ENCODE measurements around the gene SLC39A8.
A peak's percentile ranks its signal among the peaks of the same experiment; 100 is the strongest.

SLC39A8 gene

DNA sequence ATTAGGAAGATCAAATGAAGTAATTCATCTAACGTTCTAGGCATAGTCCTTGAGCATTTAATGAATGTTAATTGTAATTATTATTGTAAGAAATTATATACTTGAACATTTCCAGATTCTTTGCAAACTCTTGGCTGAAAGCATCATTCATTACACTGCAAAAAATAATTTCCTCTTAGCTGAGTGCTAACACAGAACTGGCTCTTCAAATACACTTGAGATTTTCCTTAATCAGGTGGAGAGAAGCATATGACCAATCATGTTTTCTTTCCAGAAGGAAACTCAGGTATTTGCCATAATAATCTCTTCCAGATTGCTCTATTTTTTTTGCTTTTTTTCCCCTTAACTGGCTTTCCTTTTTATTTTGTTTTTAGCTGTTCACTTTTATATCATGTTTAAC, 42.5 kb downstream of the SLC39A8 start:
- no peak overlapping the region for H3K4me3 ChIP-seq (ENCODE audit: low read length)
- TF ChIP-seq, protein P1, sequence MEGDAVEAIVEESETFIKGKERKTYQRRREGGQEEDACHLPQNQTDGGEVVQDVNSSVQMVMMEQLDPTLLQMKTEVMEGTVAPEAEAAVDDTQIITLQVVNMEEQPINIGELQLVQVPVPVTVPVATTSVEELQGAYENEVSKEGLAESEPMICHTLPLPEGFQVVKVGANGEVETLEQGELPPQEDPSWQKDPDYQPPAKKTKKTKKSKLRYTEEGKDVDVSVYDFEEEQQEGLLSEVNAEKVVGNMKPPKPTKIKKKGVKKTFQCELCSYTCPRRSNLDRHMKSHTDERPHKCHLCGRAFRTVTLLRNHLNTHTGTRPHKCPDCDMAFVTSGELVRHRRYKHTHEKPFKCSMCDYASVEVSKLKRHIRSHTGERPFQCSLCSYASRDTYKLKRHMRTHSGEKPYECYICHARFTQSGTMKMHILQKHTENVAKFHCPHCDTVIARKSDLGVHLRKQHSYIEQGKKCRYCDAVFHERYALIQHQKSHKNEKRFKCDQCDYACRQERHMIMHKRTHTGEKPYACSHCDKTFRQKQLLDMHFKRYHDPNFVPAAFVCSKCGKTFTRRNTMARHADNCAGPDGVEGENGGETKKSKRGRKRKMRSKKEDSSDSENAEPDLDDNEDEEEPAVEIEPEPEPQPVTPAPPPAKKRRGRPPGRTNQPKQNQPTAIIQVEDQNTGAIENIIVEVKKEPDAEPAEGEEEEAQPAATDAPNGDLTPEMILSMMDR (conservative IDR thresholded peaks at IDR 0.05; ENCODE audit: low read depth, low read length), result no peak
- DNase-seq (ENCODE audit: low read depth), result no peak

GRCh38 chr4:102301167-102301566, 44.1 kb downstream of the SLC39A8 start:
- TF ChIP-seq, protein P1 (conservative IDR thresholded peaks at IDR 0.05; ENCODE audit: low read depth, low read length), result no peak

DNA sequence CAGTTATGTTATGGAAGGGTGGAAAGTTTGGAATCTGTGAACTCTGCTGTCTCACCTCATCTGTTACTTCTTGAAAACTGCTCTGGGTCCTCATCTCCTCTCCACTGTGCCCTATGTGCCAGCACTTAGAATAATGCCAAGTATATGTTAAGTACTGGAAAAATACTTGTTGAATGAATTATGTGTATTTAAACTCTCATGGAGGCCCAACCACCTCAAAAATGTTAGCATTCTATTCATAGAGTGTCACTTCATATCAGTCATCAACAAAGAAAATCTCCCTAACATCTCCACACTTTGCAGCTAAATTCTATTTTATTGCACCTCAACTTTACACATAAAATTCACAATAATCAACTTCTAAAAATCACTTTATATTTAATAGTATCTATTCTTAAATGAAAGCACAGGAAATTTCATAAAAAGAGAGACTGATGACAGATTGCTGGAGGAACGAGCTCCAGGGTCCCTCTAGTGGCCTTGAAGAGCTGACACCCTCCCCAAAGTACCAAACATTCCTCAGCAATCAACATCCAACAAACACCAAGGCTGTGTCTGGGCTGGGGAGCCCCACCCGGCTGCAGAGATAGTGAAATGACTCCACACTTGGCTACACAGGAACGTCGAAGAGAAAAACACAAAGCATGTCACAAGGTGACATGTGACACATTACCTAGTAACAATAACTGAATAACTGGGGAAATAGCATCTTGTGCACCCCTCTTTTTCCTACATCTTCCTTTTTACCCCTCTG, 45.8 kb downstream of the SLC39A8 start:
- peak; percentile 27 for DNase-seq (ENCODE audit: low read depth)
- TF ChIP-seq, protein P1 (conservative IDR thresholded peaks at IDR 0.05; ENCODE audit: low read depth, low read length), result peak; percentile 90
- H3K4me3 ChIP-seq (ENCODE audit: low read length), result no peak overlapping the region

More at GRCh38 chr4:102301167-102301566, 44.1 kb downstream of the SLC39A8 start:
- no peak overlapping the region for H3K4me3 ChIP-seq (ENCODE audit: low read length)
- no peak for DNase-seq (ENCODE audit: low read depth)

DNA sequence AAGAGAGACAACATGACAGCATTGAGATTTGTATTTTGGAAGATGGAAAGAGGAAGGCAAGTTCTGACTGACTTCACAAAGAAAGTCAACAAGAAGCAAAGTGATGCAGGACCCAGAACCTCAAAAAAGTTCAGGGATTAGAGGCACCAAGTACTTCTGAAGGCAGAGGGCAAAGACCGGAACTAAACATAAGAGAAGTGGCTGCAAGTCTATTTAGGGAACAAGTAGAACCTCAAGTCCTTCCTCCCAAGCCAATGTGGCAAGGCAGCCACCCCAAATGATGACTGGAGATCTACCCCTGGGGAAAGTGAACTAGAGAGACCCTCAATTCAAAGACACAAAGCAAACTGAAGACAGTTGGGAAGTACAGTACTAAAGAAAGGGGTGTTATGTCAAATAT, 46.6 kb downstream of the SLC39A8 start:
- TF ChIP-seq, protein P1 (conservative IDR thresholded peaks at IDR 0.05; ENCODE audit: low read depth, low read length), result no peak
- no peak overlapping the region for H3K4me3 ChIP-seq (ENCODE audit: low read length)
- no peak for DNase-seq (ENCODE audit: low read depth)

DNA sequence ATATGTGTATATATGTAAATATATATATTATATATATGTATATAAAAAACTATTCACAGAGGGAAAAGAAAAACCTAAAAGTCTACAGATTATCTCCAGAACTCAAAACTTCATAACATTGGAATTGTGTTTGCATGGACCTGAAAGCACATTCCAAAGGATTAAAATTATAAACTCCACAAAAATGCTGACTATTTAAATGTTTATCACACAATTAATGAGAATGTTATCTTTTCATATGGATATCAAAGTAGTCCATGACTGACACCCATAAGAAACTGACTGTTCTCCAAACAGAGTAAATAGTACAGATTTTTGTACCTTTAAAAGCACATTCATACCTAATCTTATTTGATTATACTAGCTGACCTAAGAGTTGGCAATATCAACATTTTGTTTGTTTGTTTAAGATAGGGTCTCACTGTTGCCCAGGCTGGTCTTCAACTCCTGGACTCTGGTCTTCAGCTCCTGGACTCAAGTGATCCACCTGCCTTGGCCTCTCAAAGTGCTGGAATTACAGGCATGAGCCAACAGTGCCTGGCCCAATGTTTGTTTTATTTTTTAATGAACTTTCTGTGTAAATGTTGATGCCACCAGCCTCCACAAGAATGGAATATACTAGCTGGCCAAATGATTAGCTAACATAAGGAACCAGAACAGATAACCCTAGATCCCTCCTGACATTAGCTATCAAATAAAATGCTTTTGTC, 50.0 kb downstream of the SLC39A8 start:
- TF ChIP-seq, protein P1 (conservative IDR thresholded peaks at IDR 0.05; ENCODE audit: low read depth, low read length), result no peak
- peak; percentile 29 for DNase-seq (ENCODE audit: low read depth)
- no peak overlapping the region for H3K4me3 ChIP-seq (ENCODE audit: low read length)

- no peak overlapping the region for H3K4me3 ChIP-seq (ENCODE audit: low read length)
- DNase-seq (ENCODE audit: low read depth), result no peak
- TF ChIP-seq, protein P1 (conservative IDR thresholded peaks at IDR 0.05; ENCODE audit: low read depth, low read length), result no peak
Observed at GRCh38 chr4:102288497-102288896, 56.8 kb downstream of the SLC39A8 start.

Data from retinal pigment epithelial cell (primary cell).